Lung (tissue), 12 donors: ENCODE measurements around the gene PFKM. TPM values are rescaled to one million over a fixed set of nuclear protein-coding genes. Genes with fewer than 3 reads are reported as not detected.
A peak's percentile ranks its signal among the peaks of the same experiment; 100 is the strongest.
"Not testable (repeated sequence)": the region's sequence is repeated elsewhere in the genome, so short reads cannot be mapped to it uniquely, and the experiment has no call there.

Source experiments
- ATAC-seq: fragments of 200-7000 bp; cut with Tn5 transposase; one replicate; pipeline ENCODE4 v1.9.1; 2020; ENCODE audit warnings: moderate number of reproducible peaks; ENCODE audit not compliant: insufficient read depth, low FRiP score
- DNase-seq, 3 donors: peaks; one replicate each; pipeline ENCODE4 v3.0.0-alpha.2; 2013 to 2017
- H3K27ac ChIP-seq, 2 donors: one replicate each; pipeline ENCODE4 v1.5.1; 2013; ENCODE audit warnings: mild to moderate bottlenecking in 2 of 2, moderate library complexity in 2 of 2, control low read depth in 1 of 2, inconsistent platforms in 1 of 2, low read depth in 1 of 2, low read length in 1 of 2
- H3K27me3 ChIP-seq, 3 donors: one replicate each; pipeline ENCODE4 v1.5.1; 2013; ENCODE audit warnings: low read length in 2 of 3; ENCODE audit not compliant: control insufficient read depth in 3 of 3, insufficient read depth in 3 of 3
- H3K36me3 ChIP-seq, 4 donors: one replicate each; pipeline ENCODE4 v1.5.1; 2013; ENCODE audit warnings: low read length in 4 of 4, mild to moderate bottlenecking in 1 of 4, moderate library complexity in 1 of 4; ENCODE audit not compliant: control insufficient read depth in 4 of 4, insufficient read depth in 4 of 4
- H3K4me1 ChIP-seq, 5 donors: one replicate each; pipeline ENCODE4 v1.5.1; 2013; ENCODE audit warnings: low read length in 5 of 5, mild to moderate bottlenecking in 2 of 5, moderate library complexity in 1 of 5; ENCODE audit not compliant: control insufficient read depth in 5 of 5, insufficient read depth in 5 of 5
- H3K4me3 ChIP-seq: one replicate; pipeline ENCODE4 v1.5.1; 2013; ENCODE audit warnings: mild to moderate bottlenecking, control low read depth, moderate library complexity
- H3K9ac ChIP-seq, 2 donors: one replicate each; pipeline ENCODE4 v1.5.1; 2013; ENCODE audit warnings: low read length in 2 of 2, control low read depth in 1 of 2; ENCODE audit not compliant: insufficient read depth in 1 of 2
- H3K9me3 ChIP-seq, 4 donors: one replicate each; pipeline ENCODE4 v1.5.1; 2013; ENCODE audit warnings: low read length in 3 of 4, mild to moderate bottlenecking in 1 of 4, moderate library complexity in 1 of 4; ENCODE audit not compliant: control insufficient read depth in 4 of 4, insufficient read depth in 3 of 4
- CTCF ChIP-seq: IDR thresholded peaks from 2 replicates; pipeline ENCODE4 v1.5.1; 2012; ENCODE audit warnings: mild to moderate bottlenecking; ENCODE audit errors: control extremely low read depth, extremely low read depth
- WGBS, 2 donors: extraction: QIAGEN DNeasy Blood & Tissue Kit; methylation state at CpG; one replicate each; pipeline ENCODE4 v1.1.7; 2013; 5-methylcytosine and 5-hydroxymethylcytosine counted together
- polyA plus RNA-seq, 2 donors: library from polyadenylated mRNA; stranded (reverse); fragments of 200-250 nt; gene quantifications; one replicate each; pipeline ENCODE4 v1.2.1, GENCODE V29; 2013
- total RNA-seq, 2 donors: library from RNA; depleted of rRNA in 1 of 2; stranded (reverse); fragments of >200 nt in 1 of 2; gene quantifications; one replicate each; pipeline ENCODE4 v1.2.1, GENCODE V29; 2014 to 2021
- donor health status: control.
- donor health status: control.
- donor health status: Bipolar disorder and iron deficiency.
- donor health status: healthy.
- donor health status: DM: yes; HTN: yes; CAD: no.

The PFKM gene
- total and polyA plus RNA-seq, 4 donors: 14.0 to 48.9 (median 30.4) TPM

GRCh38 chr12:48106681-48107613, 12.2 kb upstream of the PFKM start:
- peak overlapping the region; percentile 95 for H3K4me3 ChIP-seq
- H3K36me3 ChIP-seq: no peaks in the 10 kb centered on the region
- DNase-seq (peak in 1 of 3 donors; percentile 3), ATAC-seq (no peak)
- 73 to 80% methylated on average over 5 of the region's 5 CpGs for WGBS, 2 donors
- no peaks in the 10 kb centered on the region for H3K9me3 ChIP-seq
- H3K27me3 ChIP-seq: no peaks in the 10 kb centered on the region
- H3K4me1 ChIP-seq: peaks cover 2 to 17% (median 7%) of the 10 kb centered on the region in 5 donors
- peak overlapping the region; percentile 66 to 95 for H3K9ac ChIP-seq
- no peak for TF ChIP-seq CTCF
- H3K27ac ChIP-seq: peak overlapping the region; percentile 78 to 98

GRCh38 chr12:48109424-48109823, 9.7 kb upstream of the PFKM start:
- Histone ChIP-seq H3K27ac (no peak overlapping the region), H3K4me1 (peaks cover under 1 to 15% (median 7%) of the 10 kb centered on the region in 5 donors), H3K4me3 (no peak overlapping the region), H3K9ac (no peak overlapping the region), H3K9me3 (no peaks in the 10 kb centered on the region), H3K36me3 (no peaks in the 10 kb centered on the region), H3K27me3 (no peaks in the 10 kb centered on the region)
- no peak for TF ChIP-seq CTCF
- ATAC-seq (no peak), DNase-seq (no peak)

- H3K27me3 ChIP-seq: no peaks in the 10 kb centered on the region
- H3K27ac ChIP-seq: peak overlapping the region in 1 of 2 donors; percentile 43
- H3K36me3 ChIP-seq: no peaks in the 10 kb centered on the region
- peaks cover 0 to 9% (median 5%) of the 10 kb centered on the region in 5 donors for H3K4me1 ChIP-seq
- H3K9ac ChIP-seq: no peak overlapping the region
- H3K4me3 ChIP-seq: no peak overlapping the region
- H3K9me3 ChIP-seq: no peaks in the 10 kb centered on the region
- TF ChIP-seq CTCF: no peak
- WGBS, 2 donors: 54 to 70% methylated on average over 1 of the region's 1 CpG
- ATAC-seq (peak; percentile 58), DNase-seq (no peak)
Observed at GRCh38 chr12:48110691-48111311, 8.4 kb upstream of the PFKM start.

GRCh38 chr12:48111312-48111693, 7.9 kb upstream of the PFKM start:
- not testable (repeated sequence) for H3K9ac ChIP-seq, DNase-seq, ATAC-seq, H3K4me3 ChIP-seq, H3K36me3 ChIP-seq, H3K27ac ChIP-seq, H3K9me3 ChIP-seq, H3K27me3 ChIP-seq, H3K4me1 ChIP-seq
- WGBS, 2 donors: 97% methylated on average over 5 of the region's 5 CpGs
